CD4-positive, alpha-beta T cell treated with Interleukin-6 for 4 hours (primary cell): ENCODE measurements around the gene SLC39A12.

Experiments
- DNase-seq: peaks from one replicate; pipeline ENCODE4 v3.0.0-alpha.2; 2020; ENCODE audit warnings: mixed read lengths

SLC39A12 gene

GRCh38 chr10:18066947-18067346, 115.2 kb downstream of the SLC39A12 start:
- no peak for DNase-seq

- DNase-seq = no peak
These were observed 116.7 kb downstream of the SLC39A12 start for GRCh38 chr10:18068401-18068800.

GRCh38 chr10:18071591-18071990, 119.9 kb downstream of the SLC39A12 start:
- DNase-seq = no peak

GRCh38 chr10:18073314-18073713, 121.6 kb downstream of the SLC39A12 start:
- no peak for DNase-seq

GRCh38 chr10:18075881-18076280, 124.2 kb downstream of the SLC39A12 start:
- DNase-seq = no peak

DNA sequence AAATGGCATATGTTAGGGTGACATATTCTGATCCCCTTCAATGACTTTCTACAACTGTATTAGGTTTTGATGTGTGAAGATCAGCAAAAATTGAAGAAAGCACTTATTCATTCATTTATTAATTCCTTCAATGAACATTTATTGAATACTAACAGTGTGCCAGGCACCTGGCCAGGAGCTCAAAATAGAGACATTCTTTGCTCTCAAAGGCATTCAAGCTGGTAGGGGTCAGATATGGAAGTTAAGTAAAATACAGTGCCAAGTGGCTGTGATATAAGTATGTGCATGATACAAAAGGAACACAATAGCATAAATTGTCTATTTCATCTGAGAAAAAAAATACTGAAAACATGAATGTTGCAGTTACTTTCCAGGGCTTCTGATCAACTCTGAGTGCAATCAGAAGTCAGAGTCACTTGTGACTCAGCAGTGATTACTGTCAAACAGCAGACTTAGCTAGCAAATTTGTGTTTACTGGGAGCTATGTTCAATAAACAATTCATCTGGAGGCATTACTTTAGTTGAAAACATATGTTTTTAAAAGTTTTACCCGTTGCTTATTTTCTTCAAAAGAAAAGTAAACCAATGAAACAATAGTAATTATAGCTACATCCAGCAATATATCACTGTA, 128.1 kb downstream of the SLC39A12 start:
- DNase-seq = no peak

GRCh38 chr10:18082381-18082780, 130.7 kb downstream of the SLC39A12 start:
- DNase-seq = no peak

- DNase-seq = no peak
These were observed 134.1 kb downstream of the SLC39A12 start for GRCh38 chr10:18085855-18086254.

- DNase-seq = no peak
These were observed 135.0 kb downstream of the SLC39A12 start for GRCh38 chr10:18086746-18087145.

DNA sequence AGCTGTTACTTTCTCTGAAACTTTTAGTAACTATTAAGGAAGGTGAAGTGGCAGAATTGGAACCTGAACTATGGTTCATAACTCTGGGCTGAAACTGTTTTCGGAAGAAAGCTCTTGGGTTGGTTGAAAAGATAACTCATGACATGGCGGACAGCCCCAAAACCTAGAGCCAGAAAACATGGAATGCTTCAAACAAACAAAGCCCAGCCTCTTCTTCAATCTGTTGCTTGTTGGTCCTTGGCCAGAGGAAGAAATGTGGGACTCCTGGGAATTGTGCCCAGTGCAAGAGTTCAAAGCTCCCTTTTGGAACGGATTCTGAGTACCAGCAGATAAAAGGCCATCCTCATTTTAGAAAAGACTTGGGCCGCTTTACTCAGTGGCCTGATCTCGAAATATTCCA, 135.6 kb downstream of the SLC39A12 start:
- DNase-seq = no peak
